WTC11 (cell line): ENCODE data around the gene BPIFA3. TPM values are rescaled to one million over a fixed set of nuclear protein-coding genes. Genes with fewer than 3 reads are reported as not detected.

ENCODE experiments used
- ATAC-seq: fragments of 200-7000 bp; cut with Tn5 transposase; 2 replicates; pipeline ENCODE4 v1.10.0; 2021; ENCODE audit warnings: mild to moderate bottlenecking, moderate library complexity
- Bru-seq: library from RNA; stranded (reverse); fragments of 400-500 nt; gene quantifications from one replicate; lab custom pipeline; 2021; lab: Mats Ljungman, UMichigan
- CTCF ChIA-PET: fragments of 300-600 bp; sonication (Branson Sonifier 250); formaldehyde crosslinking; loops from one replicate; lab custom pipeline; 2021; ENCODE audit warnings: antibody characterized with exemption; lab: Charles Lee
- POLR2A ChIA-PET: fragments of 350-600 bp; sonication (Branson Sonifier 250); formaldehyde crosslinking; loops from one replicate; lab custom pipeline; 2021; ENCODE audit warnings: antibody characterized with exemption; lab: Charles Lee
- DNase-seq: peaks from one replicate; pipeline ENCODE4 v3.0.0; 2021; ENCODE audit warnings: low spot score
- H3K27ac Mint-ChIP-seq: 2 replicates; pipeline ENCODE4 v1.8.0; 2021; ENCODE audit warnings: mixed read lengths
- H3K27me3 Mint-ChIP-seq: 2 replicates; pipeline ENCODE4 v1.8.0; 2021; ENCODE audit warnings: low read depth, mild to moderate bottlenecking, moderate library complexity, mixed read lengths
- H3K36me3 Mint-ChIP-seq: 2 replicates; pipeline ENCODE4 v1.8.0; 2021; ENCODE audit warnings: mixed read lengths
- H3K4me1 Mint-ChIP-seq: 2 replicates; pipeline ENCODE4 v1.8.0; 2022; ENCODE audit warnings: mixed read lengths
- H3K4me3 Mint-ChIP-seq: 2 replicates; pipeline ENCODE4 v1.8.0; 2021; ENCODE audit warnings: mild to moderate bottlenecking, moderate library complexity, mixed read lengths
- H3K9me3 Mint-ChIP-seq: 2 replicates; pipeline ENCODE4 v1.8.0; 2021; ENCODE audit warnings: mixed read lengths
- CBFB ChIP-seq: sonication (generic); formaldehyde crosslinking; IDR thresholded peaks from 2 replicates; pipeline ENCODE4 v1.8.1; 2022; ENCODE audit warnings: mild to moderate bottlenecking, low read depth, missing genetic modification reagents
- CDX4 ChIP-seq: fragments of 250-450 bp; sonication (Bioruptor Pico); IDR thresholded peaks from 2 replicates; pipeline ENCODE4 v1.9.0; 2021; ENCODE audit warnings: moderate library complexity, mild to moderate bottlenecking, inconsistent platforms, borderline replicate concordance
- CREB1 ChIP-seq: sonication (generic); formaldehyde crosslinking; IDR thresholded peaks from 2 replicates; pipeline ENCODE4 v1.8.0; 2023; ENCODE audit warnings: mild to moderate bottlenecking, missing genetic modification reagents
- E2F4 ChIP-seq: sonication (generic); formaldehyde crosslinking; IDR thresholded peaks from 2 replicates; pipeline ENCODE4 v1.8.1; 2022; ENCODE audit warnings: low read depth, mild to moderate bottlenecking, moderate library complexity, missing genetic modification reagents, borderline replicate concordance
- E2F5 ChIP-seq: sonication (generic); formaldehyde crosslinking; IDR thresholded peaks from 2 replicates; pipeline ENCODE4 v1.8.1; 2022; ENCODE audit warnings: mild to moderate bottlenecking, moderate library complexity, missing genetic modification reagents
- ELF4 ChIP-seq: sonication (generic); formaldehyde crosslinking; IDR thresholded peaks from 2 replicates; pipeline ENCODE4 v1.8.1; 2022; ENCODE audit warnings: low read depth, mild to moderate bottlenecking, moderate library complexity, missing genetic modification reagents
- ESRRA ChIP-seq: sonication (generic); formaldehyde crosslinking; IDR thresholded peaks from 2 replicates; pipeline ENCODE4 v1.8.1; 2022; ENCODE audit warnings: mild to moderate bottlenecking, missing genetic modification reagents, borderline replicate concordance
- ETV6 ChIP-seq: sonication (generic); formaldehyde crosslinking; IDR thresholded peaks from 2 replicates; pipeline ENCODE4 v1.8.1; 2022; ENCODE audit warnings: mild to moderate bottlenecking, missing genetic modification reagents
- FOXP4 ChIP-seq: sonication (generic); formaldehyde crosslinking; IDR thresholded peaks from 2 replicates; pipeline ENCODE4 v1.8.0; 2022; ENCODE audit warnings: mild to moderate bottlenecking, missing genetic modification reagents
- JUN ChIP-seq: sonication (generic); formaldehyde crosslinking; IDR thresholded peaks from 2 replicates; pipeline ENCODE4 v1.8.0; 2023; ENCODE audit warnings: mild to moderate bottlenecking, missing genetic modification reagents
- KAT7 ChIP-seq: sonication (generic); formaldehyde crosslinking; IDR thresholded peaks from 2 replicates; pipeline ENCODE4 v1.8.1; 2023; ENCODE audit warnings: missing genetic modification reagents, mild to moderate bottlenecking, borderline replicate concordance
- MAX ChIP-seq: sonication (generic); formaldehyde crosslinking; IDR thresholded peaks from 2 replicates; pipeline ENCODE4 v1.8.0; 2022; ENCODE audit warnings: mild to moderate bottlenecking, missing genetic modification reagents
- PRDM15 ChIP-seq: sonication (generic); formaldehyde crosslinking; IDR thresholded peaks from 2 replicates; pipeline ENCODE4 v1.8.0; 2022; ENCODE audit warnings: missing genetic modification reagents
- PRRX2 ChIP-seq: fragments of 250-450 bp; sonication (Bioruptor Pico); IDR thresholded peaks from 2 replicates; pipeline ENCODE4 v1.8.0; 2021; ENCODE audit warnings: mild to moderate bottlenecking
- TEAD1 ChIP-seq: sonication (generic); formaldehyde crosslinking; IDR thresholded peaks from 2 replicates; pipeline ENCODE4 v1.8.0; 2022; ENCODE audit warnings: mild to moderate bottlenecking, missing genetic modification reagents
- TP53 ChIP-seq: sonication (generic); formaldehyde crosslinking; IDR thresholded peaks from 2 replicates; pipeline ENCODE4 v1.8.1; 2023; ENCODE audit warnings: mild to moderate bottlenecking, missing genetic modification reagents
- USF1 ChIP-seq: sonication (generic); formaldehyde crosslinking; IDR thresholded peaks from 2 replicates; pipeline ENCODE4 v1.8.0; 2022; ENCODE audit warnings: mild to moderate bottlenecking, missing genetic modification reagents
- USF2 ChIP-seq: sonication (generic); formaldehyde crosslinking; IDR thresholded peaks from 2 replicates; pipeline ENCODE4 v1.8.1; 2023; ENCODE audit warnings: mild to moderate bottlenecking, missing genetic modification reagents, moderate library complexity
- ZMAT4 ChIP-seq: fragments of 250-450 bp; sonication (Bioruptor Pico); IDR thresholded peaks from 2 replicates; pipeline ENCODE4 v1.9.0; 2021; ENCODE audit warnings: mild to moderate bottlenecking
- ZNF416 ChIP-seq: fragments of 250-450 bp; sonication (Bioruptor Pico); IDR thresholded peaks from 2 replicates; pipeline ENCODE4 v1.9.0; 2021; ENCODE audit warnings: mild to moderate bottlenecking, inconsistent platforms
- long read RNA-seq, 3 experiments: library from RNA in 1 of 3; library from capped mRNA in 1 of 3; library from polyadenylated mRNA in 1 of 3; unstranded in 2 of 3; stranded (forward) in 1 of 3; transcript quantifications; one replicate each; pipeline ENCODE4 v2.0.0, GENCODE V29; 2021
- total RNA-seq: library from RNA; stranded (reverse); gene quantifications from 3 replicates; pipeline ENCODE4 v1.2.3, GENCODE V29; 2021

BPIFA3 gene
- total RNA-seq = not detected in 3 replicates
- not detected for Bru-seq, nascent RNA
- long read RNA-seq, experiment 1 = 0 reads
- long read RNA-seq, experiment 2 = 0 reads
- long read RNA-seq, experiment 3 = 0 reads

GRCh38 chr20:33217052-33217451 is at the start of gene BPIFA3:
TSS of gene BPIFA3 (plus strand) at chr20:33217352. CDS start at chr20:33217537, 185 bp downstream.
- H3K9me3 Mint-ChIP-seq = 0 out of 2 replicates have a peak, but pooled peaks cover under 1% of the 10 kb centered on the region
- H3K4me1 Mint-ChIP-seq = no peaks in the 10 kb centered on the region
- no peaks in the 10 kb centered on the region for H3K36me3 Mint-ChIP-seq
- no peak within 1 kb of the TSS for H3K4me3 Mint-ChIP-seq
- peaks cover 3% of the 10 kb centered on the region for H3K27me3 Mint-ChIP-seq
- DNase-seq (no peak), ATAC-seq (no peak)
- ChIA-PET POLR2A (no interaction called here), CTCF (no interaction called here)
- H3K27ac Mint-ChIP-seq = no peak within 1 kb of the TSS
- no peak for TF ChIP-seq ESRRA
- no peak for TF ChIP-seq USF1
- TF ChIP-seq, all 79 proteins: peak for 0

GRCh38 chr20:33167859-33168258 is 49.3 kb upstream of the BPIFA3 start, which contains the start of gene BPIFA2:
TSS of gene BPIFA2 (plus strand) at chr20:33168159. CDS start at chr20:33169146, 987 bp downstream.
- ATAC-seq (no peak), DNase-seq (no peak)
- Mint-ChIP-seq H3K4me3 (no peak within 1 kb of the TSS), H3K27me3 (peaks cover 10% of the 10 kb centered on the region), H3K9me3 (peaks cover 33% of the 10 kb centered on the region), H3K4me1 (no peaks in the 10 kb centered on the region), H3K27ac (no peak within 1 kb of the TSS), H3K36me3 (peaks cover 7% of the 10 kb centered on the region)
- ChIA-PET POLR2A (no interaction called here), CTCF (no interaction called here)
- no peak for TF ChIP-seq MAX
- TF ChIP-seq ETV6 = no peak
- no peak for TF ChIP-seq ESRRA
- TF ChIP-seq E2F4 (CRISPR knock-in tag) = no peak
- no peak for TF ChIP-seq JUN
- TF ChIP-seq USF2 = no peak
- TF ChIP-seq ZMAT4 (CRISPR knock-in tag) = no peak
- TF ChIP-seq E2F5 (CRISPR knock-in tag) = no peak
- no peak for TF ChIP-seq ELF4 (CRISPR knock-in tag)
- TF ChIP-seq PRDM15 (CRISPR knock-in tag) = no peak
- no peak for TF ChIP-seq TEAD1 (CRISPR knock-in tag)
- TF ChIP-seq CREB1 = no peak
- TF ChIP-seq TP53 (CRISPR knock-in tag) = no peak
- TF ChIP-seq FOXP4 (CRISPR knock-in tag) = no peak
- no peak for TF ChIP-seq KAT7 (CRISPR knock-in tag)
- TF ChIP-seq CBFB (CRISPR knock-in tag) = no peak
- no peak for TF ChIP-seq PRRX2 (CRISPR knock-in tag)
- no peak for TF ChIP-seq ZNF416 (CRISPR knock-in tag)
- no peak for TF ChIP-seq CDX4
